Gastrocnemius medialis (tissue), 4 donors: ENCODE results near the gene SLC9C1. TPM values are rescaled to one million over a fixed set of nuclear protein-coding genes. Genes with fewer than 3 reads are reported as not detected.

Experiments
- ATAC-seq, 2 donors: fragments of 150-250 bp; one replicate each; pipeline ENCODE4 v1.9.1; 2016
- DNase-seq, 2 donors: peaks; one replicate each; pipeline ENCODE4 v3.0.0-alpha.2; 2019
- H3K27ac ChIP-seq, 4 donors: fragments of 200-600 bp; sonication (generic); 1 replicate in 1 of 4; 2 replicates in 3 of 4; pipeline ENCODE4 v1.5.1; 2016 to 2018; ENCODE audit warnings: mild to moderate bottlenecking in 2 of 4, moderate library complexity in 1 of 4
- H3K27me3 ChIP-seq, 3 donors: fragments of 200-600 bp; sonication (generic) in 2 of 3; 1 replicate in 1 of 3; 2 replicates in 2 of 3; pipeline versions ENCODE4 v1.5.1 to v1.6.0; 2016 to 2019; ENCODE audit warnings: mild to moderate bottlenecking in 1 of 3, moderate library complexity in 1 of 3
- H3K36me3 ChIP-seq, 2 donors: fragments of 200-600 bp; sonication (generic) in 1 of 2; one replicate each; pipeline ENCODE4 v1.5.1; 2017 to 2018
- H3K4me1 ChIP-seq, 2 donors: fragments of 200-600 bp; sonication (generic) in 1 of 2; one replicate each; pipeline ENCODE4 v1.5.1; 2016 to 2017; ENCODE audit warnings: mild to moderate bottlenecking in 2 of 2
- H3K4me3 ChIP-seq, 4 donors: fragments of 200-600 bp; sonication (generic) in 3 of 4; 1 replicate in 1 of 4; 2 replicates in 3 of 4; pipeline ENCODE4 v1.5.1; 2016 to 2019; ENCODE audit warnings: mild to moderate bottlenecking in 2 of 4
- H3K9me3 ChIP-seq, 3 donors: fragments of 200-600 bp; sonication (generic) in 2 of 3; 1 replicate in 1 of 3; 2 replicates in 2 of 3; pipeline ENCODE4 v1.5.1; 2016 to 2019
- CTCF ChIP-seq, 5 experiments: fragments of 450-650 bp in 3 of 5; fragments of 200-600 bp in 2 of 5; sonication (generic) in 2 of 5; IDR thresholded peaks in 4 of 5; conservative IDR thresholded peaks in 1 of 5; 1 replicate in 4 of 5; 2 replicates in 1 of 5; pipeline ENCODE4 v1.5.1; 2016 to 2019; ENCODE audit warnings: antibody characterized with exemption in 5 of 5, mild to moderate bottlenecking in 3 of 5, moderate library complexity in 3 of 5
- POLR2A ChIP-seq, 2 donors: fragments of 450-650 bp; IDR thresholded peaks; one replicate each; pipeline ENCODE4 v1.6.1; 2017; ENCODE audit warnings: antibody characterized with exemption in 2 of 2, mild to moderate bottlenecking in 2 of 2, moderate library complexity in 2 of 2
- in situ Hi-C, 4 donors: fragments of 200-750 bp; cut with MboI; loops; one replicate each; pipeline versions ENCODE4 v1.15.0 to v1.8.0; 2017; ENCODE audit warnings: low sequenced_read_pairs in 4 of 4
- intact Hi-C: fragments of 100-400 bp; cut with DNase I; formaldehyde crosslinking; loops from one replicate; pipeline ENCODE4 v1.15.1; 2023; ENCODE audit warnings: low total_unique reads
- total RNA-seq, 4 donors: library from RNA; depleted of rRNA; stranded (reverse); fragments of >200 nt; gene quantifications; one replicate each; pipeline versions ENCODE4 v1.1.0 to v1.2.3, GENCODE V29; 2016

SLC9C1 gene
- total RNA-seq, 4 donors from 2014 or later, result not detected

DNA sequence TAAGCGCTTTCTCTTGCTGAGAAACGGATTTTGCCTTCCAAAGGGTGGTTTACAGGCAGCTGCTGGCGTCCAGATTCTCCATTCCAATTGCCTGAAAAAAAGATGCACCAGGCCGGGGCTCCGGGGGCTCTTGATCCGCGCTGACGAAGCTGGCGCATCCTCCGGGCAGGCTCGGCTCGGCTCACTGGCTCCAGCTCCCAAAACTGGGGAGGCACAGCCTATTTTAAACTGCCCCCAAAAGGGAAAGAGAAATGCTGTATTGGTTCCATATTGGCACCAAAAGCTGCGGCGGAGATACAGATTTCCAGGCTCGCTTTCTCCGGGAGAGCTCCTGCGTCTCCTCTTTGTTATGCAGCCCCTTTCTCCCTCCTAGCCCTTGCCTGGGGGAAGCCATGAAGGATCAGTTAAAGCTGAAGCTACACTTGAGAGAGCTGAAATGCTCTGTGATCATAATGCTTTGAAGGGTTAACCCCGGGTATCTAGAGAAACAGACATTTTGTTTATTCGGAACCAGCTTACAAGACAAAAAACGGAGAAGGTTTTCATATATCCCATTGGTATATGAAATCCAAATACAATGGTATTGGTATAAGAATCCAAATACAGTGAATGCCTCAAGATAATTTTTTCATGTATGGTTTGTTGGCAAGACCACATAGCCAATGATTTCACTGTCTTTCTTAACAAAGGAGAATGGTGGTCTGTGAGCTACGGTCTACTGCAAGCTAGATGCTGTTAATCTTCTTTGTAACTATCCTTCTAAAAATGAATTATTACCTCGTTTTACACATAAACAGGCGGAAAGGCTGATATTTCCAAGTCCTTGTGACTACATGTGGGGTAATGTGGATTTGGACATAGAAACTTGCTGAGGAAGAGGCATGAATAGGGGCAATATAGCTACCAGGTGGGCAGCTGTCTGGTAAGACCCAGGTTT, 39.6 kb upstream of the SLC9C1 start:
- in situ Hi-C loops (loop anchor here in 1 of 4 donors (25.0 kb wide), 1 partner anchor 179 kb away; no protein-coding TSS in a partner anchor), intact Hi-C loops (no loop called here)
- Histone ChIP-seq H3K27ac (peak overlapping the region; percentile 45 to 72 (median 59)), H3K4me3 (peak overlapping the region; percentile 46 to 58 (median 54)), H3K36me3 (no peaks in the 10 kb centered on the region), H3K4me1 (no peaks in the 10 kb centered on the region), H3K27me3 (peaks cover 6 to 8% (median 8%) of the 10 kb centered on the region in 3 donors), H3K9me3 (no peaks in the 10 kb centered on the region)
- ATAC-seq, result peak in 1 of 2 donors; percentile 65
- DNase-seq, result no peak
- TF ChIP-seq CTCF (IDR thresholded peaks at IDR 0.05 in 4 of 5, conservative IDR thresholded peaks at IDR 0.05 in 1 of 5) (no peak), POLR2A (IDR thresholded peaks at IDR 0.05) (no peak)

GRCh38 chr3:112333002-112333380, 39.0 kb upstream of the SLC9C1 start, which contains the start of gene CD200:
TSS of gene CD200 (plus strand) at chr3:112333156. CDS start at chr3:112333213, 57 bp downstream.
- in situ Hi-C loops, result loop anchor here in 1 of 4 donors (25.0 kb wide), 1 partner anchor 179 kb away; no protein-coding TSS in a partner anchor
- intact Hi-C loops, result no loop called here
- ATAC-seq, result peak in 1 of 2 donors; percentile 43

DNA sequence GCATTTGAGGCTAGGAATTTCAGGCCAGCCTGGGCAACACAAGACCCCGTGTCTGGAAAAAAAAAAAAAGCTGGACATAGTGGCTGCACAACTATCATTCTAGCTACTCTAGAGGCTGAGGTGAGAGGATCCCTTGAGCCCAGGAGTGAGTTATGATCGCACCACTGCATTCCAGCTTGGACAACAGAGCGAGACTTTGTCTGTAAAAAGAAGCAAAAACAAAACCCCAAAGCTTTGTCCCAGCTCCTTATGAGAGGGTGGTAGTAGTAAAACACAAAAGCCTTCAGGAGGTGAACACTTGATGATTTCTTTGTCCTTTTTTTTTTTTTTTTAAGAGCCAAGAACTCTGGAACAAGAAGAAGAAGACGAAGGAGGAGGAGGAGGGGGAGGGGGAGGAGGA, 37.8 kb upstream of the SLC9C1 start:
- DNase-seq (no peak), ATAC-seq (no peak)
- intact Hi-C loops, result no loop called here
- in situ Hi-C loops, result loop anchor here in 1 of 4 donors (25.0 kb wide), 1 partner anchor 180 kb away; no protein-coding TSS in a partner anchor
- Histone ChIP-seq H3K9me3 (no peaks in the 10 kb centered on the region), H3K4me3 (no peak overlapping the region), H3K36me3 (no peaks in the 10 kb centered on the region), H3K4me1 (no peaks in the 10 kb centered on the region), H3K27ac (no peak overlapping the region), H3K27me3 (peaks cover 6 to 8% (median 8%) of the 10 kb centered on the region in 3 donors)
- TF ChIP-seq POLR2A (IDR thresholded peaks at IDR 0.05) (no peak), CTCF (IDR thresholded peaks at IDR 0.05 in 4 of 5, conservative IDR thresholded peaks at IDR 0.05 in 1 of 5) (no peak)

More at GRCh38 chr3:112333002-112333380, 39.0 kb upstream of the SLC9C1 start, which contains the start of gene CD200:
- H3K9me3 ChIP-seq, result no peaks in the 10 kb centered on the region
- H3K4me3 ChIP-seq, result peak within 1 kb of the TSS; percentile 46 to 58 (median 54)
- TF ChIP-seq POLR2A (IDR thresholded peaks at IDR 0.05), result peak in 1 of 2 donors; percentile 29
- TF ChIP-seq CTCF (IDR thresholded peaks at IDR 0.05 in 4 of 5, conservative IDR thresholded peaks at IDR 0.05 in 1 of 5), result no peak
- peak within 1 kb of the TSS; percentile 45 to 72 (median 59) for H3K27ac ChIP-seq
- peak in 1 of 2 donors; percentile 11 for DNase-seq
- H3K36me3 ChIP-seq, result no peaks in the 10 kb centered on the region
- H3K27me3 ChIP-seq, result peaks cover 6 to 8% (median 8%) of the 10 kb centered on the region in 3 donors
- no peaks in the 10 kb centered on the region for H3K4me1 ChIP-seq

GRCh38 chr3:112327371-112327951, 33.4 kb upstream of the SLC9C1 start:
- H3K4me1 ChIP-seq, result no peaks in the 10 kb centered on the region
- TF ChIP-seq CTCF (IDR thresholded peaks at IDR 0.05 in 4 of 5, conservative IDR thresholded peaks at IDR 0.05 in 1 of 5) (peak in 4 of 5 experiments; percentile 12 to 37 (median 26)), POLR2A (IDR thresholded peaks at IDR 0.05) (no peak)
- in situ Hi-C loops (loop anchor here in 2 of 4 donors (10.0 to 25.0 kb wide), 2 partner anchors 185 to 197 kb away; no protein-coding TSS in a partner anchor), intact Hi-C loops (loop anchor here (10.0 kb wide), 1 partner anchor 187 kb away; no protein-coding TSS in a partner anchor)
- ATAC-seq (no peak), DNase-seq (no peak)
- H3K27me3 ChIP-seq, result peaks cover 0 to 4% (median 0%) of the 10 kb centered on the region in 3 donors
- H3K4me3 ChIP-seq, result no peak overlapping the region
- H3K9me3 ChIP-seq, result no peaks in the 10 kb centered on the region
- no peak overlapping the region for H3K27ac ChIP-seq
- H3K36me3 ChIP-seq, result no peaks in the 10 kb centered on the region
